Bronchus fibroblast of lung (primary cell): ENCODE data around the gene HSCB. TPM values are rescaled to one million over a fixed set of nuclear protein-coding genes. Genes with fewer than 3 reads are reported as not detected.

Experiments used
- total RNA-seq: library from RNA; depleted of rRNA; stranded (reverse); fragments of >200 nt; gene quantifications from 2 replicates; pipeline ENCODE4 v1.2.3, GENCODE V29; 2015

Gene HSCB, protein sequence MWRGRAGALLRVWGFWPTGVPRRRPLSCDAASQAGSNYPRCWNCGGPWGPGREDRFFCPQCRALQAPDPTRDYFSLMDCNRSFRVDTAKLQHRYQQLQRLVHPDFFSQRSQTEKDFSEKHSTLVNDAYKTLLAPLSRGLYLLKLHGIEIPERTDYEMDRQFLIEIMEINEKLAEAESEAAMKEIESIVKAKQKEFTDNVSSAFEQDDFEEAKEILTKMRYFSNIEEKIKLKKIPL
- 29.1 and 30.5 TPM in 2 replicates for total RNA-seq

DNA sequence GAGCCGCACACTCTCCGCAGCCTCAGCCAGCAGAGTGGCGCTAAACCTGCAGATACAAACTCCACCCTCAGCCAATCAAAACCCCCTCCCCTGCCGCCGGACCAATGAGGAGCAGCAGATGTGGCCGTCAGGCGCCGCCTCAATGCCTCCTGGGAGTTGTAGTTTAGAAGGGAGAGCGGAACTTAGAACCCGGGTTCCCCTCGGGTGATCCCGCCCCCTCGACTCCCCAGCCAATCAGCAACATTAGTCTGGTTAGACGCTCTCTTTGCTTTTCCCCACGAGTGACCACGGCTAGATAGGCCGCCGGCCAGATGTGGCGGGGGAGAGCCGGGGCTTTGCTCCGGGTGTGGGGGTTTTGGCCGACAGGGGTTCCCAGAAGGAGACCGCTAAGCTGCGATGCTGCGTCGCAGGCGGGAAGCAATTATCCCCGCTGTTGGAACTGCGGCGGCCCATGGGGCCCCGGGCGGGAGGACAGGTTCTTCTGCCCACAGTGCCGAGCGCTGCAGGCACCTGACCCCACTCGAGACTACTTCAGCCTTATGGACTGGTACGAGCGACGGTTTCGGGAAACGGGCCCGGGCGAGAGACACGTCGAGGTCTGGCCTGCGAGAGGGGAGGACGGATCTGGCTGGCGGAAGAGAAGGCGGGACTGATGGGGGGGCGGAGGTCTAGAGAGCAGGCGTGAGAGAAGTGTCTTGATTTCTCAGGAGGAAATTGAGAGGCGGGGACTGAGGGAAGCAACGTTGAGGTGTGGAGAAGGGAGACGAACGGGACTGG lies at the start of gene HSCB, which contains the start of gene CHEK2:
HSCB (plus strand) TSS at position 255 of the 777 bp plus-strand sequence; CDS start at position 312, 57 bp downstream.
CHEK2 (minus strand) TSS at position 36 of the 777 bp plus-strand sequence. CDS start 7,099 bp downstream, outside the sequence.

GRCh38 chr22:28772633-28773460 lies 31.0 kb downstream of the HSCB start, which contains the start of gene CCDC117:
Gene CCDC117, plus strand, starts transcription at chr22:28772695. Its CDS starts 155 bp downstream, at chr22:28772850.

GRCh38 chr22:28800308-28801041 lies 58.6 kb downstream of the HSCB start, which contains the start of gene XBP1:
Gene XBP1, minus strand, starts transcription at chr22:28800569.

Other genes starting within 250 kb of the HSCB start
- gene TTC28, start 62.2 kb upstream of the HSCB start, total RNA-seq: 11.0 and 16.0 TPM in 2 replicates
- 20.5 and 28.9 TPM in 2 replicates for gene CHEK2, start 219 bp upstream of the HSCB start, total RNA-seq
- gene CCDC117, start 30.7 kb downstream of the HSCB start, total RNA-seq: 9.5 and 12.4 TPM in 2 replicates
- gene XBP1, start 58.5 kb downstream of the HSCB start, total RNA-seq: 162 TPM in 2 replicates
- 5.5 TPM in 2 replicates for gene ZNRF3, start 141.5 kb downstream of the HSCB start, total RNA-seq